Measurements from ENCODE around the gene ALX4.

- no peak for TF ChIP-seq CTCF (IDR thresholded peaks at IDR 0.05)
- no peak for TF ChIP-seq EZH2 (IDR thresholded peaks at IDR 0.05; ENCODE audit: borderline replicate concordance, insufficient read depth, low read depth, low read length, poor library complexity, severe bottlenecking)
Measured at GRCh38 chr11:44277196-44278090, 32.5 kb downstream of the ALX4 start.
